Astrocyte (in vitro differentiated cells and primary cell): ENCODE measurements around the gene FAM107B. TPM values are rescaled to one million over a fixed set of nuclear protein-coding genes. Genes with fewer than 3 reads are reported as not detected.

Experiments
- DNase-seq: peaks from one replicate; pipeline ENCODE4 v3.0.0-alpha.2; 2010; ENCODE audit warnings: low read depth
- FAIRE-seq: peaks from 2 replicates; lab custom pipeline; 2011; peaks lifted over from hg19 to GRCh38; lab: Jason Lieb, UNC
- H2AFZ ChIP-seq: 2 replicates; pipeline ENCODE4 v1.6.0; 2012; ENCODE audit warnings: low read depth, low read length, inconsistent platforms
- H3K27ac ChIP-seq: 2 replicates; pipeline ENCODE4 v1.5.1; 2011; ENCODE audit warnings: low read depth, low read length, inconsistent platforms
- H3K27me3 ChIP-seq: 2 replicates; pipeline ENCODE4 v1.6.0; 2011; ENCODE audit warnings: low read length, inconsistent platforms; ENCODE audit not compliant: insufficient read depth
- H3K36me3 ChIP-seq: 2 replicates; pipeline ENCODE4 v1.5.1; 2011; ENCODE audit warnings: low read length, inconsistent platforms; ENCODE audit not compliant: insufficient read depth
- H3K4me1 ChIP-seq: 2 replicates; pipeline ENCODE4 v1.5.1; 2011; ENCODE audit warnings: low read length, inconsistent platforms; ENCODE audit not compliant: insufficient read depth
- H3K4me2 ChIP-seq: 2 replicates; pipeline ENCODE4 v1.6.0; 2012; ENCODE audit warnings: low read length, inconsistent platforms
- H3K4me3 ChIP-seq: 2 replicates; pipeline ENCODE4 v1.5.1; 2011; ENCODE audit warnings: low read depth, mild to moderate bottlenecking, low read length, inconsistent platforms; ENCODE audit not compliant: insufficient read depth
- H3K79me2 ChIP-seq: 2 replicates; pipeline ENCODE4 v1.6.0; 2012; ENCODE audit warnings: mild to moderate bottlenecking, low read length, inconsistent platforms; ENCODE audit not compliant: insufficient read depth
- H3K9ac ChIP-seq: 2 replicates; pipeline ENCODE4 v1.6.0; 2012; ENCODE audit warnings: mild to moderate bottlenecking, low read length, inconsistent platforms
- H3K9me3 ChIP-seq: 2 replicates; pipeline ENCODE4 v1.5.1; 2012; ENCODE audit warnings: low read depth, mild to moderate bottlenecking, low read length, inconsistent platforms; ENCODE audit not compliant: insufficient read depth
- H4K20me1 ChIP-seq: 2 replicates; pipeline ENCODE4 v1.6.0; 2012; ENCODE audit warnings: low read length, inconsistent platforms; ENCODE audit not compliant: insufficient read depth
- H3K27ac Mint-ChIP-seq: one replicate; pipeline ENCODE4 v1.8.0; 2021; ENCODE audit warnings: mild to moderate bottlenecking, mixed read lengths; ENCODE audit not compliant: unreplicated experiment
- H3K27me3 Mint-ChIP-seq: one replicate; pipeline ENCODE4 v1.8.0; 2021; ENCODE audit warnings: low read depth, mixed read lengths; ENCODE audit not compliant: unreplicated experiment
- H3K36me3 Mint-ChIP-seq: one replicate; pipeline ENCODE4 v1.8.0; 2021; ENCODE audit warnings: low read depth, mixed read lengths; ENCODE audit not compliant: unreplicated experiment
- H3K4me1 Mint-ChIP-seq: one replicate; pipeline ENCODE4 v1.8.0; 2021; ENCODE audit warnings: low read depth, mixed read lengths; ENCODE audit not compliant: unreplicated experiment
- H3K4me3 Mint-ChIP-seq: one replicate; pipeline ENCODE4 v1.8.0; 2021; ENCODE audit warnings: mild to moderate bottlenecking, moderate library complexity, mixed read lengths; ENCODE audit not compliant: unreplicated experiment
- H3K9me3 Mint-ChIP-seq: one replicate; pipeline ENCODE4 v1.8.0; 2021; ENCODE audit warnings: mild to moderate bottlenecking, mixed read lengths; ENCODE audit not compliant: unreplicated experiment
- CTCF ChIP-seq: IDR thresholded peaks from 2 replicates; pipeline ENCODE4 v1.5.1; 2011; ENCODE audit warnings: low read depth, mild to moderate bottlenecking, inconsistent platforms, low read length, moderate library complexity; ENCODE audit not compliant: insufficient read depth
- EZH2 ChIP-seq: IDR thresholded peaks from 2 replicates; pipeline ENCODE4 v1.6.1; 2012; ENCODE audit warnings: mild to moderate bottlenecking, low read length, inconsistent platforms; ENCODE audit not compliant: insufficient read depth
- total RNA-seq: library from RNA; stranded (reverse); gene quantifications from 2 replicates; pipeline ENCODE4 v1.2.1, GENCODE V29; 2021

FAM107B gene
- total RNA-seq, 1 donor from 2014 or later = 36.0 TPM

- no peak overlapping the region for H3K27ac Mint-ChIP-seq
- DNase-seq (no peak), FAIRE-seq (no peak)
- Histone ChIP-seq H3K9me3 (no peaks in the 10 kb centered on the region), H3K27ac (no peak overlapping the region), H4K20me1 (no peaks in the 10 kb centered on the region), H3K36me3 (no peaks in the 10 kb centered on the region), H3K79me2 (no peaks in the 10 kb centered on the region), H3K4me3 (no peak overlapping the region), H3K4me2 (no peak overlapping the region), H3K9ac (no peak overlapping the region), H2AFZ (no peak overlapping the region), H3K27me3 (no peaks in the 10 kb centered on the region), H3K4me1 (peaks cover 7% of the 10 kb centered on the region)
- H3K4me1 Mint-ChIP-seq = peaks cover 14% of the 10 kb centered on the region
- H3K9me3 Mint-ChIP-seq = no peaks in the 10 kb centered on the region
- H3K36me3 Mint-ChIP-seq = no peaks in the 10 kb centered on the region
- no peak overlapping the region for H3K4me3 Mint-ChIP-seq
- no peak for TF ChIP-seq EZH2
- no peak for TF ChIP-seq CTCF
- no peaks in the 10 kb centered on the region for H3K27me3 Mint-ChIP-seq
Observed at GRCh38 chr10:14669576-14669975, 105.1 kb downstream of the FAM107B start.

- no peak overlapping the region for H3K4me2 ChIP-seq
- DNase-seq (no peak), FAIRE-seq (no peak)
- H3K4me1 ChIP-seq = peaks cover 7% of the 10 kb centered on the region
- H3K36me3 Mint-ChIP-seq = no peaks in the 10 kb centered on the region
- no peaks in the 10 kb centered on the region for H3K79me2 ChIP-seq
- no peak overlapping the region for H3K9ac ChIP-seq
- H3K4me3 ChIP-seq = no peak overlapping the region
- no peak overlapping the region for H3K27ac Mint-ChIP-seq
- no peaks in the 10 kb centered on the region for H4K20me1 ChIP-seq
- no peaks in the 10 kb centered on the region for H3K36me3 ChIP-seq
- H3K4me3 Mint-ChIP-seq = no peak overlapping the region
- no peaks in the 10 kb centered on the region for H3K9me3 Mint-ChIP-seq
- H3K9me3 ChIP-seq = no peaks in the 10 kb centered on the region
- TF ChIP-seq CTCF (no peak), EZH2 (no peak)
- no peak overlapping the region for H3K27ac ChIP-seq
- H3K27me3 ChIP-seq = no peaks in the 10 kb centered on the region
- H2AFZ ChIP-seq = no peak overlapping the region
- peaks cover 2% of the 10 kb centered on the region for H3K27me3 Mint-ChIP-seq
- peaks cover 8% of the 10 kb centered on the region for H3K4me1 Mint-ChIP-seq
Observed at GRCh38 chr10:14667781-14668180, 106.9 kb downstream of the FAM107B start.

GRCh38 chr10:14667280-14667679, 107.4 kb downstream of the FAM107B start:
- Histone ChIP-seq H3K27ac (no peak overlapping the region), H4K20me1 (no peaks in the 10 kb centered on the region), H3K9me3 (no peaks in the 10 kb centered on the region), H3K36me3 (no peaks in the 10 kb centered on the region), H2AFZ (no peak overlapping the region), H3K9ac (no peak overlapping the region), H3K79me2 (no peaks in the 10 kb centered on the region), H3K4me1 (peaks cover 7% of the 10 kb centered on the region), H3K27me3 (no peaks in the 10 kb centered on the region), H3K4me3 (no peak overlapping the region), H3K4me2 (no peak overlapping the region)
- peaks cover 8% of the 10 kb centered on the region for H3K4me1 Mint-ChIP-seq
- DNase-seq = no peak
- H3K36me3 Mint-ChIP-seq = no peaks in the 10 kb centered on the region
- H3K4me3 Mint-ChIP-seq = no peak overlapping the region
- FAIRE-seq = no peak
- H3K27me3 Mint-ChIP-seq = peaks cover 2% of the 10 kb centered on the region
- H3K27ac Mint-ChIP-seq = no peak overlapping the region
- TF ChIP-seq CTCF (no peak), EZH2 (no peak)
- no peaks in the 10 kb centered on the region for H3K9me3 Mint-ChIP-seq
